ENCODE measurements around the gene BRF1.

BRF1 gene

GRCh38 chr14:105168093-105168420, 132.7 kb downstream of the BRF1 start:
- CTCF ChIA-PET: interaction anchor here (8.3 kb wide), 1 partner anchor 79 kb away, joined by 99 read pairs; no protein-coding TSS in a partner anchor
- no peak for DNase-seq (ENCODE audit: low spot score)
- H3K27ac ChIP-seq: peak overlapping the region; percentile 99
- TF ChIP-seq CTCF (conservative IDR thresholded peaks at IDR 0.05; ENCODE audit: low read depth): no peak
- POLR2A ChIA-PET (ENCODE audit: low non-redundant PET): interaction anchor here (1.3 kb wide), 1 partner anchor 78 kb away, joined by 4 read pairs; no protein-coding TSS in a partner anchor

- peak; percentile 66 for TF ChIP-seq CTCF (conservative IDR thresholded peaks at IDR 0.05; ENCODE audit: low read depth)
- ChIA-PET POLR2A (ENCODE audit: low non-redundant PET) (interaction anchor here (1.3 kb wide), 1 partner anchor 77 kb away, joined by 4 read pairs; no protein-coding TSS in a partner anchor), CTCF (interaction anchor here (0.7 to 8.3 kb wide), 2 partner anchors 78 to 122 kb away, joined by 3 to 99 read pairs; no protein-coding TSS in a partner anchor)
- peak; percentile 69 for DNase-seq (ENCODE audit: low spot score)
- H3K27ac ChIP-seq: peak overlapping the region; percentile 99
Observed at GRCh38 chr14:105167303-105168092, 133.3 kb downstream of the BRF1 start.

- ChIA-PET POLR2A (ENCODE audit: low non-redundant PET) (interaction anchor here (0.6 kb wide), 1 partner anchor 35 kb away, joined by 3 read pairs; no protein-coding TSS in a partner anchor), CTCF (interaction anchor here (0.6 to 8.3 kb wide), 4 partner anchors 35 to 245 kb away, joined by 3 to 99 read pairs (median 4); no protein-coding TSS in a partner anchor)
- DNase-seq (ENCODE audit: low spot score): no peak
- H3K27ac ChIP-seq: peak overlapping the region; percentile 99
- TF ChIP-seq CTCF (conservative IDR thresholded peaks at IDR 0.05; ENCODE audit: low read depth): no peak
Observed at GRCh38 chr14:105166571-105167302, 134.1 kb downstream of the BRF1 start.

- DNase-seq (ENCODE audit: low spot score): peak; percentile 46
- H3K27ac ChIP-seq: peak overlapping the region; percentile 99
- TF ChIP-seq CTCF (conservative IDR thresholded peaks at IDR 0.05; ENCODE audit: low read depth): no peak
- POLR2A ChIA-PET (ENCODE audit: low non-redundant PET): interaction anchor here (0.6 to 1.4 kb wide), 2 partner anchors 36 to 78 kb away, joined by 3 read pairs; no protein-coding TSS in a partner anchor
- CTCF ChIA-PET: interaction anchor here (0.6 to 8.3 kb wide), 6 partner anchors 35 to 290 kb away, joined by 3 to 99 read pairs (median 4); no protein-coding TSS in a partner anchor
Observed at GRCh38 chr14:105165761-105166485, 134.9 kb downstream of the BRF1 start.

GRCh38 chr14:105165134-105165704, 135.6 kb downstream of the BRF1 start:
- peak overlapping the region; percentile 99 for H3K27ac ChIP-seq
- no peak for DNase-seq (ENCODE audit: low spot score)
- ChIA-PET POLR2A (ENCODE audit: low non-redundant PET) (interaction anchor here (1.4 kb wide), 1 partner anchor 78 kb away, joined by 3 read pairs; no protein-coding TSS in a partner anchor), CTCF (interaction anchor here (0.6 to 8.3 kb wide), 6 partner anchors 12 to 291 kb away, joined by 3 to 99 read pairs (median 4); no protein-coding TSS in a partner anchor)
- no peak for TF ChIP-seq CTCF (conservative IDR thresholded peaks at IDR 0.05; ENCODE audit: low read depth)

Data from RWPE1 (cell line).